CD4-positive, alpha-beta memory T cell (primary cell): ENCODE results near the gene B4GALT7. TPM values are rescaled to one million over a fixed set of nuclear protein-coding genes. Genes with fewer than 3 reads are reported as not detected.

ENCODE experiments used
- CTCF ChIA-PET: fragments of 350-600 bp; sonication (Branson Sonifier 250); formaldehyde crosslinking; loops from one replicate; lab custom pipeline; 2021; ENCODE audit warnings: inconsistent platforms; ENCODE audit not compliant: partially characterized antibody; lab: Charles Lee
- POLR2A ChIA-PET: fragments of 350-600 bp; sonication (Branson Sonifier 250); formaldehyde crosslinking; loops from one replicate; lab custom pipeline; 2021; ENCODE audit not compliant: partially characterized antibody; lab: Charles Lee
- DNase-seq, 5 donors: peaks; one replicate each; pipeline versions ENCODE4 v3.0.0 to v3.0.0-alpha.2; 2020 to 2022; ENCODE audit warnings: mixed read lengths in 1 of 5
- H3K27ac ChIP-seq: one replicate; pipeline ENCODE4 v1.7.0; 2013; ENCODE audit warnings: low read depth, low read length
- H3K27me3 ChIP-seq: 2 replicates; pipeline ENCODE4 v1.7.0; 2013; ENCODE audit warnings: mild to moderate bottlenecking, low read length, moderate library complexity; ENCODE audit not compliant: insufficient read depth
- H3K36me3 ChIP-seq: 2 replicates; pipeline ENCODE4 v1.7.0; 2013; ENCODE audit warnings: mild to moderate bottlenecking, low read length, moderate library complexity; ENCODE audit not compliant: insufficient read depth
- H3K4me1 ChIP-seq: 2 replicates; pipeline ENCODE4 v1.7.0; 2013; ENCODE audit warnings: mild to moderate bottlenecking, low read length, moderate library complexity; ENCODE audit not compliant: insufficient read depth
- H3K4me3 ChIP-seq, 2 donors: one replicate each; pipeline ENCODE4 v1.7.0; 2013; ENCODE audit warnings: low read length in 2 of 2, mild to moderate bottlenecking in 1 of 2
- H3K9me3 ChIP-seq, 2 donors: one replicate each; pipeline ENCODE4 v1.7.0; 2013; ENCODE audit warnings: low read length in 2 of 2, control low read depth in 1 of 2; ENCODE audit not compliant: control insufficient read depth in 1 of 2
- H3K27ac Mint-ChIP-seq, 7 donors: one replicate each; pipeline ENCODE4 v1.8.0; 2020 to 2021; ENCODE audit warnings: mixed read lengths in 7 of 7, mild to moderate bottlenecking in 6 of 7, inconsistent platforms in 3 of 7, moderate library complexity in 3 of 7
- H3K27me3 Mint-ChIP-seq, 2 donors: one replicate each; pipeline ENCODE4 v1.8.0; 2020 to 2021; ENCODE audit warnings: mixed read lengths in 2 of 2
- H3K36me3 Mint-ChIP-seq, 2 donors: one replicate each; pipeline ENCODE4 v1.8.0; 2020 to 2021; ENCODE audit warnings: mixed read lengths in 2 of 2, inconsistent platforms in 1 of 2, mild to moderate bottlenecking in 1 of 2
- H3K4me1 Mint-ChIP-seq, 4 donors: one replicate each; pipeline ENCODE4 v1.8.0; 2020 to 2021; ENCODE audit warnings: mixed read lengths in 4 of 4, mild to moderate bottlenecking in 1 of 4
- H3K4me3 Mint-ChIP-seq, 8 donors: one replicate each; pipeline ENCODE4 v1.8.0; 2020 to 2021; ENCODE audit warnings: mixed read lengths in 8 of 8, mild to moderate bottlenecking in 7 of 8, moderate library complexity in 6 of 8, inconsistent platforms in 3 of 8
- H3K9me3 Mint-ChIP-seq, 8 donors: one replicate each; pipeline ENCODE4 v1.8.0; 2020 to 2021; ENCODE audit warnings: mixed read lengths in 8 of 8, mild to moderate bottlenecking in 5 of 8, inconsistent platforms in 3 of 8, moderate library complexity in 1 of 8
- intact Hi-C: fragments of 100-400 bp; cut with micrococcal nuclease; formaldehyde crosslinking; loops from one replicate; pipeline ENCODE4 v1.15.1; 2023
- polyA plus RNA-seq, 2 donors: library from polyadenylated mRNA; unstranded; fragments of 300-500 nt; fragmentation: Illumina TruSeq; gene quantifications; one replicate each; pipeline ENCODE4 v1.2.3, GENCODE V29; 2021
- total RNA-seq, 2 experiments: library from RNA; stranded (reverse); gene quantifications; one replicate each; pipeline ENCODE4 v1.2.3, GENCODE V29; 2021

Gene B4GALT7, protein sequence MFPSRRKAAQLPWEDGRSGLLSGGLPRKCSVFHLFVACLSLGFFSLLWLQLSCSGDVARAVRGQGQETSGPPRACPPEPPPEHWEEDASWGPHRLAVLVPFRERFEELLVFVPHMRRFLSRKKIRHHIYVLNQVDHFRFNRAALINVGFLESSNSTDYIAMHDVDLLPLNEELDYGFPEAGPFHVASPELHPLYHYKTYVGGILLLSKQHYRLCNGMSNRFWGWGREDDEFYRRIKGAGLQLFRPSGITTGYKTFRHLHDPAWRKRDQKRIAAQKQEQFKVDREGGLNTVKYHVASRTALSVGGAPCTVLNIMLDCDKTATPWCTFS
- total RNA-seq (10 to 100 TPM; 45.3 to 47.9 TPM), polyA plus RNA-seq (10 to 100 TPM; 23.3 to 23.6 TPM)

DNA sequence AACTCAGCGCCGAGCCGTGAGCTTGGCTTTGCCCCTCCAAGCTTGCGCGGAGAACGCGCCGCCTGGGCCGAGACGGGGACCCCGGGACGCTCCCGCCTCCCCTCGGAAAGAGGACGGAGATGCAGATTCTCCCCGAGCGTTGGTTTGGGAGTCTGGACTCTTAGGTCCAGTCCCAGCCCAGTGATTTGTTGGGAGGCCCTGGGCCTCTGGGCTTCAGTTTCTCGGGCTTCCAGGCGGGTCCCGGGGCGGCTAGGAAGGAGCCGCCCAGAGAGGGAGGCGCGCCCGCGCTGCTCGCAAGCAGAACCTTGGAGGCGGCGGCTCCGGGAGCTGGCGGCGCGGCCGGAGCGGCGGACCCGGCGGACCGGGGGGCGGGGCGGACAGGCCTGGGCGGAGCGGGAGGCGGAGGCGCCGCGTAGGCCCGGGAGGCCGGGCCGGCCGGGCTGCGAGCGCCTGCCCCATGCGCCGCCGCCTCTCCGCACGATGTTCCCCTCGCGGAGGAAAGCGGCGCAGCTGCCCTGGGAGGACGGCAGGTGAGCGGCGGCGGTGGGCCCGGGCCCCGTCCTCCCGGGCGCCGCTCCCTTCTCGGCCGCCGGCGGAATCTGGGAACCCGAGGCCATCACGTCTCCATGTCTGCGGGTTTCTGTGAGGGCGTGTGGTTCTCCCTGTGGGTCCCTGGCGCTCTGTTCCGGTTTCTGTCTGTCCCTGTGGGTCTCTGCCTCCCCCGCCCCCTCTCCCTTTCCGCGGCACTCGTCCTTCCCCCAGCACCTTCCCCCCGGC is at the start of gene B4GALT7:
Gene B4GALT7, plus strand, starts transcription at position 402 of the 777 bp plus-strand sequence. Its CDS starts 79 bp downstream, at position 481.
- no peaks in the 10 kb centered on the region for H3K27me3 ChIP-seq
- Mint-ChIP-seq H3K36me3 (peaks cover 12 to 33% of the 10 kb centered on the region in 2 donors), H3K27me3 (no peaks in the 10 kb centered on the region), H3K4me3 (peak within 1 kb of the TSS; percentile 92 to 99 (median 94)), H3K27ac (peak within 1 kb of the TSS; percentile 85 to 99 (median 94)), H3K9me3 (peaks cover 0 to 3% (median 0%) of the 10 kb centered on the region in 8 donors), H3K4me1 (peaks cover 17 to 46% (median 34%) of the 10 kb centered on the region in 4 donors)
- ChIA-PET POLR2A (interaction anchor here (0.6 to 2.8 kb wide), 11 partner anchors 8 to 604 kb away, joined by 3 to 10 read pairs (median 3); partner anchors contain the start of genes DDX41, HNRNPAB, LMAN2 and NHP2), CTCF (interaction anchor here (0.6 to 1.1 kb wide), 3 partner anchors 9 to 348 kb away, joined by 3 to 4 read pairs (median 3); no protein-coding TSS in a partner anchor)
- H3K36me3 ChIP-seq: peaks cover 10% of the 10 kb centered on the region
- H3K9me3 ChIP-seq: no peaks in the 10 kb centered on the region
- intact Hi-C loops: loop anchor here (1.0 kb wide), 3 partner anchors 8 to 83 kb away; partner anchors contain the start of genes FAM193B and TMED9
- H3K27ac ChIP-seq: peak within 1 kb of the TSS; percentile 63
- DNase-seq: peak; percentile 72 to 85 (median 83)
- H3K4me3 ChIP-seq: peak within 1 kb of the TSS; percentile 79 to 87
- H3K4me1 ChIP-seq: peaks cover 29% of the 10 kb centered on the region

DNA sequence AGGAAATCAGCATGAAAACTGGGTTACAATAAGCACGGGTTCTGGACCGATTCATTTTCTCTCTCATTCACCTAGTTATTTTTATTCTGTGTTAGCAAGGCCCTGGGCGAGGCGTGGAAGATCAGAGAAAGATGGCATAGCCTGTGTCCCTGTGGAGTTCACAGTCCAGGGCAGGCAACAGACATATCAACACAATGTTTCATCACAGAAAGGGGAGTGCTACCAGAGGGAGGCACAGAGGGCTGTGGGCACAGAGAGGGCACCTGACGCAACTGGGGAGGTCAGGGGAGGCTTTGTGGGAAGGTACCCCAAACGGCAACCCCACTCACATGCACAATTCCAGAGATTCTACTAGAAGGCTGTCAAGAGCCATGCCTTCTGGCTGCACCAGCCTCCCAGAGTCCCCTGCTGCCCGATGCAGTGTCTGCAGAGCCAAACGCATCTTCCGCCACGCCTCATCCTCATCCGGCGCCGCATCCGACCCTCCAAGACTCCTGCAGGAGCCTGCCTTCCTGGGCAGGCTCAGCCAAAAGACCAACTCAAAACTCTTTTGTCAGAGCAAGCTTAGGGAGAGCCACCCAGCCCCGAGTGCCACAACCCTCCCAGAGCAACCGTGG is 47.0 kb upstream of the B4GALT7 start:
- no peak for DNase-seq
- Histone ChIP-seq H3K27me3 (no peaks in the 10 kb centered on the region), H3K4me3 (peak overlapping the region; percentile 49 to 73), H3K9me3 (no peaks in the 10 kb centered on the region), H3K4me1 (peaks cover 39% of the 10 kb centered on the region), H3K36me3 (no peaks in the 10 kb centered on the region), H3K27ac (peak overlapping the region; percentile 67)
- peaks cover 2 to 21% of the 10 kb centered on the region in 2 donors for H3K36me3 Mint-ChIP-seq
- H3K4me1 Mint-ChIP-seq: peaks cover 29 to 61% (median 44%) of the 10 kb centered on the region in 4 donors
- H3K9me3 Mint-ChIP-seq: no peaks in the 10 kb centered on the region
- CTCF ChIA-PET: no interaction called here
- peak overlapping the region; percentile 66 to 87 (median 80) for H3K4me3 Mint-ChIP-seq
- intact Hi-C loops: no loop called here
- H3K27me3 Mint-ChIP-seq: no peaks in the 10 kb centered on the region
- POLR2A ChIA-PET: interaction anchor here (1.3 kb wide), 2 partner anchors 39 to 42 kb away, joined by 3 to 7 read pairs; partner anchors contain the start of gene TMED9
- peak overlapping the region; percentile 10 to 88 (median 83) for H3K27ac Mint-ChIP-seq

DNA sequence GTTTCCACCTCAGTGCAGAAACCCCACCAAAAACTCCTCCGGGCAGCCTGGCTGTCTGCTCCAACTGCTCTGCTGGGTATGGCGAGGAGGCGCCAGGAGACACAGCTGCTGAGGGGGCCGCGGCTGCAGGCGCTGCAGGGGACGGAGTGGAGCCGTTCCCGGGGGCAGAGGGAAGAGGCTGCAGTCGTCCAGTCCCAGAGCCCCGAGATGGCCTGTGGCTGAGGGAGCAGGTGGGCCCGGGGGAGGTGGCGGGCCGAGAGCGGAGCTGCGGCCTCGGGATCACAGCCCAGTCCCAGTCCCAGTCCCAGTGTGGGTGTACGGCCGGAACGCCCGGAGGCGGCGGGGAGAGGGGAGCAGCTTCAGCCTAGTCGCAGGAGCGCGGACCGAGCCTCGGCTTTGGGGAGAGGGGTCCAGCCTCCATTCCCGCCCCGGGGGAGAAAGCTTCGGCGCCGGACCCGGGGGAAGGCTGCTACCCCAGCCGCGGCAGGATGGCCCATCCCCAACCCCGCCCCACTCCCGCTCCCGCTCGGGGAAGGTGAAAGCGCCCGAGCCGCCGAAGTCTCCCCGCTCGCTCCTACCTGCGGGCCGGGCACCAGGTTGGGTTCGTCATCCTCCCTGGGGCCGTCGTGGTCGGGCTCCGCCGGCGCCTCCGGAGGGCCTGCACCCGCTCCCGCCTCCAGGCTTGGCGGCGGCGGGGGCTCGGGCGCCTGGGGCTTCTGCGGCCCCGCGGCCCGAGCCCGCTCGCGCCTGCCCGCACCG is 46.1 kb upstream of the B4GALT7 start:
- H3K4me1 Mint-ChIP-seq: peaks cover 23 to 55% (median 39%) of the 10 kb centered on the region in 4 donors
- H3K27me3 ChIP-seq: no peaks in the 10 kb centered on the region
- H3K9me3 Mint-ChIP-seq: no peaks in the 10 kb centered on the region
- ChIA-PET CTCF (no interaction called here), POLR2A (interaction anchor here (1.3 kb wide), 2 partner anchors 38 to 41 kb away, joined by 3 to 7 read pairs; partner anchors contain the start of gene TMED9)
- H3K27ac ChIP-seq: peak overlapping the region; percentile 67
- no peaks in the 10 kb centered on the region for H3K27me3 Mint-ChIP-seq
- peaks cover 39% of the 10 kb centered on the region for H3K4me1 ChIP-seq
- intact Hi-C loops: loop anchor here (1.0 kb wide), 3 partner anchors 37 to 46 kb away; partner anchors contain the start of genes B4GALT7 and TMED9
- H3K27ac Mint-ChIP-seq: peak overlapping the region in 3 of 7 donors; percentile 24 to 88 (median 63)
- DNase-seq: peak in 3 of 5 donors; percentile 3 to 51 (median 6)
- peaks cover 2 to 19% of the 10 kb centered on the region in 2 donors for H3K36me3 Mint-ChIP-seq
- H3K4me3 ChIP-seq: peak overlapping the region; percentile 49 to 73
- no peaks in the 10 kb centered on the region for H3K36me3 ChIP-seq
- no peaks in the 10 kb centered on the region for H3K9me3 ChIP-seq
- peak overlapping the region; percentile 66 to 91 (median 81) for H3K4me3 Mint-ChIP-seq

DNA sequence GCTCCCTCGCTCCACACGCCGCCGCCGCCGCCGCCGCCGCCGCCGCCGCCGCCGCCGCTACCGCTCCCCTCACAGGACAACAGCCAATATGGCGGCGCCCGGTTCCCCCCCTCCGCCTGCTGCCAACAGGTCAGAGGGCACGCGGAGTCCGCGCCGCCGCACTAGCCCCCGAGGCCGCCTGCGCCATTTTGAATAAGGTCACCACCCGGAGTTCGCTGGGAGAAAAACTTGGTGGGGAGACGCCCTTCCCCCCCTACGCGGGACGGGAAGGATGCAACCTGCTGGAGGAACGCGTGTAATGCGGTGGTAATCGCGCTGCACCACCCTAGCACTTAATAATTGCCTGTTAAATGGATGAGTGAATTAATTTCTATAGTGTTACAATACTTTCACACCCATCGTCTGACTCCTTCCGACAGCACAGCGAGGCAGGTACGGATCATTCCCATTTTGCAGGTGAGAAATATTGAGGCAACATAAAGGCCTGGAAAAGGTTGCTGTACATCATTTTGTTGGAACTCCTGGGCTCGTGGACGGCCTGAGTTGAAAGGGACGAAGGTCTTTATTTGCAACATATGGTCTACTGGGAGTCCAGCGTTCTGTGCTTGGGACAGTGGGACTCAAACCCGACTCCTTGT is 45.3 kb upstream of the B4GALT7 start, which contains the start of gene FAM193B:
Gene FAM193B, minus strand, starts transcription at position 90 of the 638 bp plus-strand sequence. CDS start 105 bp downstream, outside the sequence.
- H3K9me3 Mint-ChIP-seq: no peaks in the 10 kb centered on the region
- peaks cover 39% of the 10 kb centered on the region for H3K4me1 ChIP-seq
- H3K9me3 ChIP-seq: no peaks in the 10 kb centered on the region
- H3K27ac Mint-ChIP-seq: peak within 1 kb of the TSS; percentile 63 to 92 (median 82)
- H3K4me3 Mint-ChIP-seq: peak within 1 kb of the TSS; percentile 84 to 93 (median 90)
- DNase-seq: peak; percentile 93 to 95 (median 94)
- ChIA-PET POLR2A (interaction anchor here (1.3 kb wide), 2 partner anchors 37 to 40 kb away, joined by 3 to 7 read pairs; partner anchors contain the start of gene TMED9), CTCF (no interaction called here)
- H3K27ac ChIP-seq: peak within 1 kb of the TSS; percentile 67
- H3K4me3 ChIP-seq: peak within 1 kb of the TSS; percentile 73
- H3K36me3 ChIP-seq: no peaks in the 10 kb centered on the region
- H3K4me1 Mint-ChIP-seq: peaks cover 23 to 54% (median 38%) of the 10 kb centered on the region in 4 donors
- intact Hi-C loops: loop anchor here (1.0 kb wide), 3 partner anchors 37 to 46 kb away; partner anchors contain the start of genes B4GALT7 and TMED9
- peaks cover 2 to 19% of the 10 kb centered on the region in 2 donors for H3K36me3 Mint-ChIP-seq
- H3K27me3 Mint-ChIP-seq: no peaks in the 10 kb centered on the region
- H3K27me3 ChIP-seq: no peaks in the 10 kb centered on the region

DNA sequence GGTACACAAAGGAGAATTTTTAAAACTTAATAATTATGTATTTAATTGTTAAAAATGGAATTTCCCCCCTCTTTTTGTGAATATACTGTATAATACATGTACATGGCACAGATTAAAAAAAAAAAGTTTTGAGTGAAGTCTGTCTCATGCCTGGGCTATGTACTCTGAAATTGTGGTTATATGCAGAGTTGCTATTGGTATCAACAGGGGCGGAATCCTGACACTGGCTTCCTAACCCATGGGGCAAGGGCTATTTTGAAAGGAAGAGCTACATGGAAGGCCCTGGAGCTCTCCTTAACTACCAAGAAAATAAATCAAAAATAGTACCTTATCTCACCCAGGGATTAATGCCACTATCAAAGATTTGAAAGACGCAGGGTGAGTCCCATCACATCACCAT is 44.7 kb upstream of the B4GALT7 start:
- Histone ChIP-seq H3K27me3 (no peaks in the 10 kb centered on the region), H3K9me3 (no peaks in the 10 kb centered on the region), H3K36me3 (no peaks in the 10 kb centered on the region), H3K4me1 (peaks cover 39% of the 10 kb centered on the region), H3K4me3 (peak overlapping the region in 1 of 2 donors; percentile 62), H3K27ac (no peak overlapping the region)
- ChIA-PET CTCF (no interaction called here), POLR2A (interaction anchor here (0.7 kb wide), 1 partner anchor 171 kb away, joined by 6 read pairs; the partner anchor contains the start of gene SLC34A1)
- H3K27ac Mint-ChIP-seq: peak overlapping the region in 2 of 7 donors; percentile 63 to 88
- H3K4me3 Mint-ChIP-seq: peak overlapping the region; percentile 84 to 93 (median 90)
- no peaks in the 10 kb centered on the region for H3K27me3 Mint-ChIP-seq
- peaks cover 23 to 52% (median 36%) of the 10 kb centered on the region in 4 donors for H3K4me1 Mint-ChIP-seq
- intact Hi-C loops: no loop called here
- DNase-seq: no peak
- H3K36me3 Mint-ChIP-seq: peaks cover under 1 to 17% of the 10 kb centered on the region in 2 donors
- H3K9me3 Mint-ChIP-seq: no peaks in the 10 kb centered on the region
